HG03575 (cell line): ENCODE measurements around the gene CAPN9.
"Not testable (repeated sequence)": the region's sequence is repeated elsewhere in the genome, so short reads cannot be mapped to it uniquely, and the experiment has no call there.

Experiments
- ATAC-seq: cut with Tn5 transposase; IDR thresholded peaks from one replicate; pipeline ENCODE4 v1.9.1; 2021; ENCODE audit not compliant: unreplicated experiment, insufficient number of reproducible peaks, low FRiP score; ENCODE audit errors: extremely low read depth

CAPN9 gene

DNA sequence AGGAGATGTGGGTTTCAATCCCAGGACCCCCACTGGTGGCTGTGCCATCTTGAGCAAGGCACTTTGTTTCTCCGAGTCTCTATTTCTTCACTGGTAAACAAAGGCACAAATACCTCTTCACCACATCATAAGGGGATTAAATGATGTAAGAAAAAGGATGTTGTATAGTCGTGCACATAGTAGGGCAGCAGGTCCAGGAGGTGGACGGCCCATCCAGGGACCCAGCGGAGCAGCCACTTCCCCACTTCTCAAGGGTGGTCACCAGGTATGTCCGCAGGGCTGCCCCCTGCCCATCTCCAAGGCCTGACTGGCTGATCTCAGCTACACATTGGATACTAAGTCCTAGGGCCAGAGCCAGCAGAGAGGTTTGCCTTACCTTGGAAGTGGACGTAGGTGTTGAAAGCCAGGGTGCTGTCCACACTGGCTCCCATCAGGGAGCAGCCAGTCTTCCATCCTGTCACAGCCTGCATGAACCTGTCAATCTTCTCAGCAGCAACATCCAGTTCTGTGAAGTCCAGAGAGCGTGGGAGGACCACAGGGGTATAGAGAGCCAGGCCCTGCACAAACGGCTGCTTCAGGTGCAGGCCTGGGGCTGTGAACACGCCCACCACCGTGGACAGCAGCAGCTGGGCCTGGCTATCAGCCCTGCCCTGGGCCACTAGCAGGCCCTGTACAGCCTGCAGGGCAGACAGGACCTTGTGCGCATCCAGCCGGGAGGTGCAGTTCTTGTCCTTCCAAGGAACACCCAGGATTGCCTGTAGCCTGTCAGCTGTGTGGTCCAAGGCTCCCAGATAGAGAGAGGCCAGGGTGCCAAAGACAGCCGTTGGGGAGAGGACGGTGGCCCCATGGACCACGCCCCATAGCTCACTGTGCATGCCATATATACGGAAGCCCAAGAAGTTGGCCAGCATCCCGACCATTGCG is 37.3 kb upstream of the CAPN9 start:
- no peak for ATAC-seq

- no peak for ATAC-seq
Observed at GRCh38 chr1:230710543-230710904, 36.7 kb upstream of the CAPN9 start.

DNA sequence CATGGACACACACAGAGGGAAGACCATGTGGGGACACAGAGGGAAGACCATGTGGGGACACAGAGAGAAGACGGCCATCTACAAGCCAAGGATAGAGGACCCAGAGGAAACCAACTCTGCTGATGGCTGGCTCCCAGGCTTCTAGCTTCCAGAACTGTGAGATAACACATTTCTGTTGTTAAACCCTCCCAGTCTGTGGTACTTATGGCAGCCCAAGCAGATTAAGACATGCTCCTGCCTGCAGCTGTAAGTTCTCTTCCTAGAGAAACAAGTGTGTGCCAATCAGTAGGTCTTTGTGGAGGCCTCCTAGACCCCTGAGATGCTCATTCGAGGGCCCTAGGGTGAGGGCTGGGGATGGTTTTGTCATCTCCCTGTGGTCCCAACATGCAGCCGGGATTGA is 35.9 kb upstream of the CAPN9 start:
- no peak for ATAC-seq

DNA sequence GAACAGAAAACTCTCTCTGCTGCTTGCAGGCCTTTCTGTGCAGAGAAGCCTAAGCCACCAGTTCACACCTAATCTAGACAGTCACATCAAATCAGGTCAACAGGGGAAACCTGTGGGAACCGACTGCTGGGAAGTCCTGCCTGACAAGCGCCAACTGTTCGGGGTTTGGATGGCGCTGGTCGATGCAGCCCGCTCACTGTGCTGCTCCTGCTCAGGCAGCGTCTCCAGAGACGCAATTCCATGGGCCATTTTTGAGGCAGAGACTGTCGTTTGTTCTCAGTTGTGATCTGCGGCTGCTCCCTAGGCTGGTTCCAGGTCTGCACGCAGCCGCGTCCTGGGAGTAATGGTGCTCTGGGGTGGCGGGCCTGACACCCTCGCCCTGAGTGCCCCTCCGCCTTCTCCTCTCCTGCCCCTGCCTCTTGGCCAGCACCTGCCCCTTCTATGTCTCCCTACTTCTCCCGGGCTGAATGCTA is 34.7 kb upstream of the CAPN9 start:
- no peak for ATAC-seq

GRCh38 chr1:230713138-230713537 is 34.0 kb upstream of the CAPN9 start:
- no peak for ATAC-seq

DNA sequence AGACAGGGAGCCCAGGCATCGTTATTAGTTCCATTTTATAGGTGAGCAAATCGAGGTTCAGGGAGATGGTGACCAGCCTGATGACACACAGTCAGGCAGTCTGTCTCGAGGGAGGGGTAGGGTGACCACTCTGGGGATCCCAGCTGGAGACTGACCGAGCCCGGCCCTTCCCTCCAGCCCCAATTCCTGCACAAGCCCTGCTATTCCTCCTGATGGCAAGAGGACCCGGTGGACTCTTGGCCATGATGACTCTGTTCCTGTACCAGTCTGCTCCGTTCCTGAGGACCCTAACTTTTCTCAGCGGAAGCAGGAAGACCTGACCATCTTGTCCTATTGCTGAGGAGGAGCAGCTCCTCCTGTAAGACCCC is 33.7 kb upstream of the CAPN9 start:
- no peak for ATAC-seq

GRCh38 chr1:230713915-230714764 is 33.0 kb upstream of the CAPN9 start, which contains the start of gene AGT:
Gene AGT (minus strand): TSS chr1:230714122. CDS start chr1:230710823, 3,299 bp downstream.
- ATAC-seq, result no peak

- ATAC-seq, result no peak
Observed at GRCh38 chr1:230715510-230715909, 31.7 kb upstream of the CAPN9 start.

GRCh38 chr1:230716453-230716852 is 30.7 kb upstream of the CAPN9 start:
- ATAC-seq, result not testable (repeated sequence)

GRCh38 chr1:230717251-230717650 is 29.9 kb upstream of the CAPN9 start:
- ATAC-seq, result no peak

GRCh38 chr1:230721849-230722522 is 25.2 kb upstream of the CAPN9 start:
- not testable (repeated sequence) for ATAC-seq

DNA sequence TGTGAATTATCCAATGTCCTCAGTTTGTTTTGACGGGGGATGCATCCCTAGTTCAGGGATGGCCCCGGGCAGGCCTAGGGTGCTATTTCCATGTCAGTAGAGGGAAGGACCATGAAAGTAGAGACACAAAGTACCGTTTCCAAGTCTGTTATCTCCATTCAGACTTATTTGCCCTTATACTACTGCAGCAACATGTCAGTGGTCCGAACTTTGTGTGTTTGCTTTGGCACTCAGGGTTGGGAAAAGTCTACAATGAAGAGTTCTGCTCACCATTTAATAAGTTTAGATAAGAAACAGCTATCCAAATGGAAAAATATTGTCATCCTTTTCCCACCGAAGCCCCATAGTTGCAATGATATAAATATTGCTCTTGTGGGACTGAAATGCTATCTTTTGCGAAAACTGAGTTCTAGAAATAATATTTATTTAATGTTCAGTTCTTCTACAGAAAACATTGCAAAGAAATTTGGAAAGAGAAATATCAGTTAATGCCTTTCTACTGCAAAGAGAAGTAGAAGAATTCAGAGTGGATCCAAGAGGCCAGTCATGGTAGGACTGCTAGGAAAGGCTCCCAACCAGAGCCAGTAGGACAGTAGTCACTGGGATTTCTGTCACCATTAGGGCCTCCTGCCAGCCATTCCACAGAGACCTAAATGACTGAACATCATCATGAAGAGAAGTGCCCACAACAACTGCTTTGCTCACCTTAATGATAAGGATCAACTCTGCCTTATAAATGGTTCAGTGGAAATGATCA is 21.8 kb upstream of the CAPN9 start:
- no peak for ATAC-seq

DNA sequence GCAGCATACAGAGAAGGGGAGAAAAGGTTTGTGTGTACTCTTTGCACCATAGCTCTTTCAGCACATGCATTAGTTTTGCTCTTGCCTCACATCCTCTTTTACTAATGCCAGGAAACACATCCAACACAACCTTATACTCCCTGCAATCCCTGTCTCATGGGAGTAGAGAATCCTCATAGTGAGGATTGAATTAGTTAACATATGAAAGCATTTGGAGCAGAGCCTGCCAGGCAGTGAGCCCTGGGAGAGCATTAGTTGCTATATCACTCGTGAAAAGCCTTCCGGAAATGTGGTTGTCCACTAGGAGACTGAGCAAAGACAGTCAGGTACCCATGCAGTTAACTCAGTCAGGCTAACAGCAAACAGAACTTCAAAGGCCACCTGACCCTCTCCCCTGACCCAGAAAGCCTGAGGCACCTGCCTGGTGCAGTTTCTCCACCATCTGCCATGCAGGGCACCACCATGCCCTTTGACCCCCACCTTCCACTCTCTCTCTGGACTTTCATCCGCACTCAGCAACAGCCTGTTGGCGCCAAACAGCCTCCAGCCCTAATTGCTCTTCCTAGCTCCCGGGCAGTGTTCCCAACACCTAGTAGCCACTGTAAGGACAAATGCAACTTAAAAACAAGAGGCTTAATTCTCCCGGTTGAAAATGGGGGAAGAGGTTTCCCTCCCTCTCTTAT is 18.3 kb upstream of the CAPN9 start:
- ATAC-seq, result no peak

- ATAC-seq, result no peak
Observed at GRCh38 chr1:230730977-230731376, 16.2 kb upstream of the CAPN9 start.

DNA sequence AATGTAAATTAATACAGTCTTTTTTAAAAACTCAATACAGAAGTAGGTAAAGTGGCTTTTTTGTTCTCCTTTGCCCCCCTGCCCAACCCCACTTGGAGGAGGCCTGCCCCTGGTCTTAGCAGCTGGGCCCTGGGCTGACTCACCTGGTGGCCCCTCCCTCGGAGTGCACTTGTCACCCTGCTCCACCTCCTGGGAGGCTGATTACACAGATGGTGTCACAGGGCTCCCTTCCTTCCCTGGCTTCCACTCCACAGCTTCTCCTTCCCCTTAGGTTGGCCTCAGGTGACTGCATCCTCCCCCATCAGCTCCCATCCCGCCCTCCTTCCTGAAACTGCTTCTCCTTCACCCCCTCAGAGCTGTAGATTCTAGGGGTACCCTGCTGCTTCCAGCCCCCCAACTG is 11.7 kb upstream of the CAPN9 start:
- ATAC-seq, result no peak

DNA sequence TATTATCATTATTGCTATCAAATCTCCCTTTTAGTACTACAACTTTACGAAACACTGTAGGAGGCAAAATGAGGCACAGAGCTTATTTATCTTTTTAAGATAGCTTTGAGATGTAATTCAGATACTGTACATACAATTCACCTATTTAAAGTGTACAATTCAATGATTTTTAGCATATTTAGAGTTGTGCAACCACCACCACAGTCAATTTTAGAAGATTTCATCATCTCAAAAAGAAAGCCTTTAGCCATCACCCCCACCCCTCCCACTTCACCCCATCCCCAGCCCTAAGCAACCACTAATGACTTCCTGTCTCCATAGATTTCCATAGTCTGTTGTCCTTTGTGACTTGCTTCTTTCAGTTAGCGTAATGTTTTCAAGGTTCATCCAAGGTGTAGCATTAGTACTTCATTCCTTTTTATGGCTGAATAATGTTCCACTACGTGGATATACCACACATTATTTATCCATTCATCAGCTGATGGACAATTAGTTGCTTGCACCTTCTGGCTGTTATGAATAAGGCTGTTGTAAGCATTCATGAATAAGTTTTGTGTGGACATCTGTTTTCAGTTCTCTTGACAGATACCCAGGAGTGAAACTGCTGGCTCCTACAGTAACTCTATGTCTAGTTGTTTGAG is 9.4 kb upstream of the CAPN9 start:
- no peak for ATAC-seq

- ATAC-seq, result no peak
Observed at GRCh38 chr1:230739564-230740290, 7.5 kb upstream of the CAPN9 start.
